Measurements from ENCODE around the gene TBC1D9. TPM values are rescaled to one million over a fixed set of nuclear protein-coding genes. Genes with fewer than 3 reads are reported as not detected.

TBC1D9 gene
- total RNA-seq, 4 donors from 2014 or later: 36.4 to 57.1 (median 43.8) TPM

DNA sequence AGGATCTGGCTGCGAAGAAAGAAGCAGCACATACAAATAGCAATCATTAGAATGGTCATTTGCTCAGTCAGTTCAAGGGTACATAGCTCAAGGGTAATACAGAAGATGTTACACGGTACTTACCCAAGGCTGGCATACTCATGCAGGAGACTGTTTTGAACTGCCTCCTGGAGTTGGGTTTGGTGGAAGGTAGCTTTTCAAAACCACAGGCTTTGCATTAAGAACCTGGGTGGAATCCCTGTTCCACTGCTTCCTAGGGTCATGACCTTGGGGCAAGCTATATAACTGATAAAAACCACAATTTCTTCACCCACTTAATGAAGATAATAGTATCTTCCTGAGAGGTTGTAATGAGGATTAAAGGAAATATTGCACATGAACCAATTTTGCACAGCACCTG, 36.5 kb downstream of the TBC1D9 start:
- no peak for TF ChIP-seq CTCF (IDR thresholded peaks at IDR 0.05; ENCODE audit: low read depth)

DNA sequence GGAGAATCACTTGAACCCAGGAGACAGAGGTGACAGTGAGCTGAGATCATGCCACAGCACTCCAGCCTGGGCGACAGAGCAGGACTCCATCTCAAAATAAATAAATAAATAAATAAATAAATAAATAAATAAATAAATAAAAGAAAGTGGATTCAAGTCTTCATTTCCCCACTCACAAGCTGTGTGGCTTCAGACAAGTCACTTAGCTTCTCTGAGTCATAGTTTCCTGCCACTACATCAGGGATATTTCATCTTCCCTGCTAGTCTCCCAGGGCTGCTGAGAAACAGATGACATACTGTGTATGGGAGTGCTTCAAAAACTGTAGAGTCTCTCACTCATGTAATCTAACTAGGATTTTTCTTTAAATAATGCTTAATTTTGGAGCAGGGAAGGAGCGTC, 37.2 kb downstream of the TBC1D9 start:
- TF ChIP-seq CTCF (IDR thresholded peaks at IDR 0.05; ENCODE audit: low read depth): no peak

- TF ChIP-seq CTCF (IDR thresholded peaks at IDR 0.05; ENCODE audit: low read depth): no peak
Measured at GRCh38 chr4:140718241-140718952, 37.8 kb downstream of the TBC1D9 start.

DNA sequence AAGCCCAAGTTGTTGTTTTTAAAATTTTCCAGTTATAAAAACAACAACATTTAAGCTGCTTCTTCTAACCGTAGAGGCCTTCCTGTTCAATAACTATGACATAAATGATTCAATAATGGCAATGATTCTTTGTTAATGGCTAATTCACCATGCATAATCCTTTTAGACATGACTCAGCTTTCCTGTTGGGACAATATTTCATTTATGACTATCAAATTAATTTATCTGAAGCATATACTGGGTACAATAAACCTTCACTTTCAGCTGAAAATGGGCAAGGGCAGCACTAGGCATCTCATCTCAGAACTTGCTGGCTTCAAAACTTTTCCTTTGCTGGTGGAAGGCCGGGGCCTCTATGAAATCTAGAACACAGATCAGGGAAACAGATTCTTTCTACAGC, 38.9 kb downstream of the TBC1D9 start:
- no peak for TF ChIP-seq CTCF (IDR thresholded peaks at IDR 0.05; ENCODE audit: low read depth)

DNA sequence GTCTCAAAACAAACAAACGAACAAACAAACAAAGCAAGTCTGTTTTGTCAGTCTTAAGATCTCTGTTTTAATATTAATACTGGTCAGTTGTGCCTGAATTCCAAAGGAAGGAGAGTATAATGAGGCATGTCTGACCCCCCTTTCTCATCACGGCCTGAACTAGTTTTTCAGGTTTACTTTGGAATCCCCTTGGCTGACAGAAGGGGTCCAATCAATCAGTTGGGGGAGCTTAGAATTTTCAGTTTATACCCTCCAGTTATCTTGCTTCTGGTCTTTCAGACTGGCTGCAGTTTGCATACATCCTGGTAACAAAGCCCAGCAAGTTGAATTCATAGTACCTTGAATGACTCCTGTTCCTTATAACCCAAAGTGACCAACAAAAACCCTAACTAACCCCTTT, 41.1 kb downstream of the TBC1D9 start:
- no peak for TF ChIP-seq CTCF (IDR thresholded peaks at IDR 0.05; ENCODE audit: low read depth)

- no peak for TF ChIP-seq CTCF (IDR thresholded peaks at IDR 0.05; ENCODE audit: low read depth)
Measured at GRCh38 chr4:140711910-140712309, 44.3 kb downstream of the TBC1D9 start.

DNA sequence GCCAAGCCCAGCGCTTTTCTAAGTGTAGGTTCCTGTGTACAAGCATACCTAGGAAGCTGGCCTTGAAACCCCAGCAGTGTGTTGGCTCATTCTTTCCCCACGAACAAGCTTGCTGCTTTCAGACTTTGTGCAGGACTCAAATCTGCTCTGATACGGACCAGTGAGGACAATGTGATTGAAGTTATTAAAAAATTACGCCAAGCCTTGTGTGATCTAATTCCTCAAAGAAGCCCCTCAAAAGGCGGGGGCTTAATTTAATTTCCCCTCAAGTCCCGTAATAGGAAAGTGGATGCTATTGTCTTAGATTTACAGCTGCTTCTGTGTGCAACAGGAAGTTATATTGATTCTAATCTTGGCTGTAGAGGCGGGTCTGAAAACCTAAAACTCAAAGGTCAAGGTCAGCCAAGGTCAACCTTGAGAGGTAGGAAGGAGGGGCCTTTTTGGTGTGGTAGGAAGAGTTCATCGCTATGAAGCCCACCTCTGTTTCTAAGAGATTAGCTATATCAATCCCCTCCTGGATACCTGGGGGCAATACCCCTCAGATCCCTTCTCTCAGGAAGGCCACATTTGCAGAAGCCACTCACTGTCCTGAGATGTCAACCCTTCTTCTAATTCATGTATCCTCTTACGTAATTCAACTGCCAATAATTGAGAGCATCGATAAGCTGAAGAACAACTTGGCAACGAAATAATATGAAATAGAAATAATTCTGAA, 45.1 kb downstream of the TBC1D9 start:
- no peak for TF ChIP-seq CTCF (IDR thresholded peaks at IDR 0.05; ENCODE audit: low read depth)

All from subcutaneous adipose tissue (tissue), 4 donors.